Upper lobe of left lung (tissue), 4 donors: Measurements from ENCODE around the gene PXMP4.

Experiments
- CTCF ChIP-seq, 6 experiments: fragments of 450-650 bp in 4 of 6; fragments of 200-600 bp in 2 of 6; sonication (generic) in 2 of 6; IDR thresholded peaks; one replicate each; pipeline ENCODE4 v1.5.1; 2016 to 2019; ENCODE audit warnings: antibody characterized with exemption in 6 of 6
- EP300 ChIP-seq, 4 donors: sonication (generic); formaldehyde crosslinking; IDR thresholded peaks; one replicate each; pipeline ENCODE4 v1.5.1; 2017; ENCODE audit warnings: antibody characterized with exemption in 4 of 4, control low read depth in 2 of 4
- POLR2A ChIP-seq, 4 donors: fragments of 450-650 bp; IDR thresholded peaks; one replicate each; pipeline ENCODE4 v1.5.1; 2016 to 2017; ENCODE audit warnings: antibody characterized with exemption in 4 of 4, mild to moderate bottlenecking in 2 of 4
- POLR2AphosphoS5 ChIP-seq, 2 donors: sonication (generic); formaldehyde crosslinking; IDR thresholded peaks; one replicate each; pipeline ENCODE4 v1.5.1; 2017; ENCODE audit warnings: antibody characterized with exemption in 2 of 2

- TF ChIP-seq EP300 (IDR thresholded peaks at IDR 0.05): no peak
- no peak for TF ChIP-seq CTCF (IDR thresholded peaks at IDR 0.05)
- TF ChIP-seq POLR2AphosphoS5 (IDR thresholded peaks at IDR 0.05): no peak
- TF ChIP-seq POLR2A (IDR thresholded peaks at IDR 0.05): no peak
Measured at GRCh38 chr20:33671573-33672288, 48.4 kb downstream of the PXMP4 start.
